Choroid plexus epithelial cell (primary cell): ENCODE measurements around the gene LRRC75A.

ENCODE experiments used
- DNase-seq: peaks from one replicate; pipeline ENCODE4 v3.0.0-alpha.2; 2010; ENCODE audit warnings: low read depth
- H3K4me3 ChIP-seq: 2 replicates; pipeline ENCODE4 v1.5.1; 2011; ENCODE audit warnings: low read depth, mild to moderate bottlenecking, control low read depth, low read length, moderate library complexity
- TF ChIP-seq, protein P1 (sequence below): conservative IDR thresholded peaks from 2 replicates; pipeline ENCODE4 v1.5.1; 2011; ENCODE audit warnings: low read depth, mild to moderate bottlenecking, control low read depth, inconsistent platforms, low read length, moderate library complexity

The LRRC75A gene

GRCh38 chr17:16521070-16521727 lies 29.2 kb upstream of the LRRC75A start:
- TF ChIP-seq, protein P1, sequence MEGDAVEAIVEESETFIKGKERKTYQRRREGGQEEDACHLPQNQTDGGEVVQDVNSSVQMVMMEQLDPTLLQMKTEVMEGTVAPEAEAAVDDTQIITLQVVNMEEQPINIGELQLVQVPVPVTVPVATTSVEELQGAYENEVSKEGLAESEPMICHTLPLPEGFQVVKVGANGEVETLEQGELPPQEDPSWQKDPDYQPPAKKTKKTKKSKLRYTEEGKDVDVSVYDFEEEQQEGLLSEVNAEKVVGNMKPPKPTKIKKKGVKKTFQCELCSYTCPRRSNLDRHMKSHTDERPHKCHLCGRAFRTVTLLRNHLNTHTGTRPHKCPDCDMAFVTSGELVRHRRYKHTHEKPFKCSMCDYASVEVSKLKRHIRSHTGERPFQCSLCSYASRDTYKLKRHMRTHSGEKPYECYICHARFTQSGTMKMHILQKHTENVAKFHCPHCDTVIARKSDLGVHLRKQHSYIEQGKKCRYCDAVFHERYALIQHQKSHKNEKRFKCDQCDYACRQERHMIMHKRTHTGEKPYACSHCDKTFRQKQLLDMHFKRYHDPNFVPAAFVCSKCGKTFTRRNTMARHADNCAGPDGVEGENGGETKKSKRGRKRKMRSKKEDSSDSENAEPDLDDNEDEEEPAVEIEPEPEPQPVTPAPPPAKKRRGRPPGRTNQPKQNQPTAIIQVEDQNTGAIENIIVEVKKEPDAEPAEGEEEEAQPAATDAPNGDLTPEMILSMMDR, result peak; percentile 96
- peak; percentile 95 for DNase-seq
- H3K4me3 ChIP-seq, result no peak overlapping the region

DNA sequence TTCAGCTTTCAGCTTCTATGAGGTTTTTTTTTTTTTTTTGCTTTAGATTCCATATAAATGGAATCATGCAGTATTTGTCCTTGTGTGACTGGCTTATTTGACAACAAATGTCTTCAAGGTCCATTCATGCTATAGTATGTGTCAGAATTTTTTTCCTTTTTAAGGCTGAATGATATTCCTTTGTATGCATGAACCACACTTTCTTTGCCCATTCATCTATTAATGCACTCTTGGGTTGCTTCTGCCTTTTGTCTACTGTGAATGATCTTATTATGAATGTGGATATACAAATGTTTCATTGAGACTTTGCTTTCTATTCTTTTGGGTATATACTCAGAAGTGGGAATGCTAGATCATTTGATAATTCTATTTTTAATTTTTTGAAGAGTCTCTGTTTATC lies 27.0 kb upstream of the LRRC75A start:
- TF ChIP-seq, protein P1, result no peak
- no peak overlapping the region for H3K4me3 ChIP-seq
- no peak for DNase-seq

DNA sequence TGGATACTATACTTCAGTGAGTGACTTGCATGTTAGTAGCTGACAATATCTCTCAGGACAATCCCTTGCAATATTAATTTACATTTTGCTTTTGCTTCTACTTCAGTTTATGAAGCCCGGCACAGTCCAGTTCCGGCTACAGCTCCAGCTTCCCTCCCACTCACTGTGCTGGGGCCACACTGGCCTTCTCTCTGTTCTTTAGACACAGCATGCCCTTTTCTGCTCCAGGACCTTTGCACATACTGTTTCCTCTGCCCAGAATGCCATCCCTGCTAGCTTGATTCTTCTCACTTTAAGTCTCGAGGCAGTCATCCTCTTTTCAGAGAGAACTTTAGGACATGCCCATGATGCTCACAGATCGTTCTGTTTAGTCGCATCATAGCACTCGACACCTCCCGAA lies 25.5 kb upstream of the LRRC75A start:
- DNase-seq, result no peak
- H3K4me3 ChIP-seq, result no peak overlapping the region
- TF ChIP-seq, protein P1, result no peak

DNA sequence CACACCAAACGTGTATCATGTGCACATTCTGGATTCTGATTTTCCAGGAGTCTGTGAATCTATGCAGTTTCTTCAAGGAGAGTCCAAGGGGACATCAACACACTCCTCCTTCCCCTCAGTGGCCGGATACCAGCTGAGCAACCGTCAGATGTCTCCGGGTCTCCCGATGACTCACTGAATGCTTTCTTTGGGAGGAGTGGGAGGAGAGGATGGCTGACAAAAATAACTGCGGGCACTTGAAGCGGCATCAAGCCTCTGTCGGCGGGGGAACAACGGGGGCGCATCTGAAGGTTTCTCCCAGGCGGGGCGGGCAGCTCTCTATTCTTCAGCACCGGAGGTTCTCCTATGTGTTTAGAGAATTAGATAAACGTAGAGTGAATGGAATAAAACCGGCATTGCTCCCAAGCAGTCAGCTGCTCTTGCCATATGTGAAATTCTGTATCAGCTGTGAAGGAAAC lies 24.6 kb upstream of the LRRC75A start:
- DNase-seq, result peak; percentile 81
- TF ChIP-seq, protein P1, result no peak
- peak overlapping the region; percentile 46 for H3K4me3 ChIP-seq

- H3K4me3 ChIP-seq, result no peak overlapping the region
- TF ChIP-seq, protein P1, result no peak
- DNase-seq, result no peak
Measured at GRCh38 chr17:16515933-16516332, 23.9 kb upstream of the LRRC75A start.

- no peak for DNase-seq
- no peak overlapping the region for H3K4me3 ChIP-seq
- TF ChIP-seq, protein P1, result no peak
Measured at GRCh38 chr17:16513873-16514272, 21.9 kb upstream of the LRRC75A start.

DNA sequence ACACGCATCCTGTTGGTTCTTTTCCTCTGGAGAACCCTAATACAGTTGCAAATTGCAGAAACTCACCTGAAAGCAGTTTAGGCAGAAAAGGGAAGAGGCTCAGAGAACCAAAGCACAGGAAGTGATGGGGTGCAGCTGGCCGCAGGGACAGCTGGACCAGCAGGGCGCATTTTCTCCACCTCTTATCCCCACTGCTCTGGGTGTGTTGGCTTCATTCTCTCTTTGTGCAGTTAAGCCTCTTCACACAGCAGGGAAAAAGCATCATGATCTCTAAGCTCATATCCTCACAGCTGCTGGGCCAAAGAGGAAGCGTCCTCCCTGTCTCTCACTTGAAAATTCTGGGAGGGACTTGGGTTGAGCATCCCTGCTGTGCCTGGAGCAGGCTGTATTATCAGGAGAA lies 20.0 kb upstream of the LRRC75A start:
- DNase-seq, result peak; percentile 60
- no peak overlapping the region for H3K4me3 ChIP-seq
- TF ChIP-seq, protein P1, result no peak
